ENCODE results near the gene FOXL1.
"Not testable (repeated sequence)": the region's sequence is repeated elsewhere in the genome, so short reads cannot be mapped to it uniquely, and the experiment has no call there.

Gene FOXL1

DNA sequence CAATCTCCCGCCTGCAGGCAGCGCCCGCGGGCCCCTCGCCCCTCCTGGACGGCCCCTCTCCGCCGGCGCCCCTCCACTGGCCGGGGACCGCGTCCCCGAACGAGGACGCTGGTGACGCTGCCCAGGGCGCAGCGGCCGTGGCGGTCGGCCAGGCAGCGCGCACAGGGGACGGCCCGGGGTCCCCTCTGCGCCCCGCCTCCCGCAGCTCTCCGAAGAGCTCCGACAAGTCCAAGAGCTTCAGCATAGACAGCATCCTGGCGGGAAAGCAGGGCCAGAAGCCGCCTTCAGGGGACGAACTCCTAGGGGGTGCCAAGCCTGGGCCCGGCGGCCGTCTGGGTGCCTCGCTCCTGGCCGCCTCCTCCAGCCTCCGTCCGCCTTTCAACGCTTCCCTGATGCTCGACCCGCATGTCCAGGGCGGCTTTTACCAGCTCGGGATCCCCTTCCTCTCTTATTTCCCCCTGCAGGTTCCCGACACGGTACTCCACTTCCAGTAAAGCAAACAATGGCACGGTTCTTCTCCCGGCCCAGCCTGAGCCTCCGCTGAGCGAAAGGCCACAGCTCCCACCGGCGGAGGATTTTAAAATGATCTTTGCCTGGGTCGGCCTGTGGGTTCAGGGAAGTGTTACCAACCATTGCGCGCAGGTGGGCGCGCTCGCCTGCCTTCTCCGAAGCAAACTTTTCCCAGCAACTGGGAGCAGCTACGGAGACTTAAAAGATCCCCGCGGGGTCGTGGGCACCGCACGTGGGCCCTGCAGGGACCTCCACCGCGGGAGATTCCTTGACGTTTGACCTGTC, 1.1 kb downstream of the FOXL1 start:
- ATAC-seq (no peak), DNase-seq (no peak)
- Mint-ChIP-seq H3K4me1 (peaks cover 13% of the 10 kb centered on the region), H3K27me3 (peaks cover 69% of the 10 kb centered on the region), H3K4me3 (no peak overlapping the region), H3K9me3 (no peaks in the 10 kb centered on the region), H3K36me3 (ENCODE audit: low read depth) (no peaks in the 10 kb centered on the region), H3K27ac (no peak overlapping the region)

DNA sequence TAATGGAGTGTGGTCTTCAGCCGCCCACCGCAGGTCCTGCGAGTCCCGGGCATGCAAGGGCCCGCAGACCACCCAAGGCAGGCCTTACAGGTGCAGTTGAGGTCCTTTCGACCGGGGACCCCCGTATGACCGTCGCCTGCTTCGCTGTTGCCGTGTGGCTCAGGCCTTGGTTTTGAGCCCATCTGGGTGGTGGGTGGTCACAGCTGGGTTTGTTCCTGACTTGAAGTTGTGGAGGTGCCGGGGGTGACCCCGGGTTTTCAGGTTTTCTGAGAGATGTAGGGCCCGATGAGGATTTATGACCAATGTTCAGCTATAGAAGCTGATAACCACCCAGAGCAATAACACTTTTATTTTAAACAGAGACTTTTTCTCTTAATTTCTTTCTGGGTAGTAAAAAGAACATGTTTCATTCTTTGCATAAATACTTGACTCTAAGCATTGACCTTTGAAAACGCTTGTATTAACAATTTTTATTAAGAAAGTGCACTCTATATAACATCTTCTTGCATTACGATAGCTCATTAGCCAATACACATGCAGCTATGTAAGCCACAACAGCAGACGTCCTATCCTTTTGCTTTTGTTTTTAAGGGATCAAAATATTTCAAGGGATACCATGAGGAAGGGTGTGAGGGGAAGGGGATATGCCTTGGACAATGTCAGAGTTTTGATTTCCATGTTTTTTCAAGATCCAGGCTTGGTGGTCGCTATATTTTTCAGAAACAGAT, 1.9 kb downstream of the FOXL1 start:
- peaks cover 63% of the 10 kb centered on the region for H3K27me3 Mint-ChIP-seq
- ATAC-seq (no peak), DNase-seq (no peak)
- H3K4me1 Mint-ChIP-seq = peaks cover 13% of the 10 kb centered on the region
- H3K9me3 Mint-ChIP-seq = no peaks in the 10 kb centered on the region
- H3K36me3 Mint-ChIP-seq (ENCODE audit: low read depth) = no peaks in the 10 kb centered on the region
- no peak overlapping the region for H3K27ac Mint-ChIP-seq
- no peak overlapping the region for H3K4me3 Mint-ChIP-seq

DNA sequence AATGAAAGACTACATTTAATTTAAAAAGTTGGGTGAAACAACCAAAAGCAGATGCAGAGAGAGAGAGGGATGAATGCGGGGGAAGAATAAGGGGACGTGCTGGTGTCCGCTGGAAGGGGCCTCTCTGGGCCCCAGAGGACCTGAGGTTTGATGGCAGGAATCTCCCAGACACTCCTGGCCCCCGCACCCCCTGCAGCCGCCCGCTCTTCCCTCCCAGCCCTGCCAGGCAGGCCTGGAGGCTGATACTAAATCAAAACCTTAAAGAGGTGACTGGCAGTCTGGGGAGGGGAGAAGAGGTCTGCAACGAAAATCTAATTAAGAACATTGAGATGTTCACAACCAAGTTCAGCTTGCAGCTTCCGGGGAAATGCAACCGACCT, 2.4 kb downstream of the FOXL1 start:
- no peak overlapping the region for H3K27ac Mint-ChIP-seq
- DNase-seq (no peak), ATAC-seq (no peak)
- H3K36me3 Mint-ChIP-seq (ENCODE audit: low read depth) = no peaks in the 10 kb centered on the region
- peaks cover 13% of the 10 kb centered on the region for H3K4me1 Mint-ChIP-seq
- no peaks in the 10 kb centered on the region for H3K9me3 Mint-ChIP-seq
- H3K27me3 Mint-ChIP-seq = peaks cover 59% of the 10 kb centered on the region
- no peak overlapping the region for H3K4me3 Mint-ChIP-seq

DNA sequence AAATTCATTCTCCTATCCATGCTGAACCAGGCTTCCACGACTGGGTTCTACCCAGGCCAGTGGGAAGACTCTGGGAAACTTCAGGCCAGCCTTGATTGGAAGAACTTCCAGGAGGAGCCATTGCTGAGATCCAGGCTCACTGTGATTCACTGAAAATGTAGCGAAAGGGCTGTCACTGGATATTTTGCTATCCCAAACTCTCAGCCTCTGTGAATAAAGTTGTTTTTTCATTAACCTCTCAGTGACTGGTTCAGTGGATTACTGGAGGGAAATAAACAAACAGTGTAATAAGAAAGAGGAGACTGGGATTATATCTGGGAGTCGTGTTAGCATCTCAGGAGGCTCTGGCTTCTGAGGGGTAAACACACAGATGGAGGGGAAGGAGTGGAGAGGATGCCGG, 3.1 kb downstream of the FOXL1 start:
- ATAC-seq = no peak
- no peak overlapping the region for H3K4me3 Mint-ChIP-seq
- H3K27ac Mint-ChIP-seq = no peak overlapping the region
- peaks cover 7% of the 10 kb centered on the region for H3K4me1 Mint-ChIP-seq
- no peak for DNase-seq
- no peaks in the 10 kb centered on the region for H3K9me3 Mint-ChIP-seq
- H3K36me3 Mint-ChIP-seq (ENCODE audit: low read depth) = no peaks in the 10 kb centered on the region
- H3K27me3 Mint-ChIP-seq = peaks cover 52% of the 10 kb centered on the region

DNA sequence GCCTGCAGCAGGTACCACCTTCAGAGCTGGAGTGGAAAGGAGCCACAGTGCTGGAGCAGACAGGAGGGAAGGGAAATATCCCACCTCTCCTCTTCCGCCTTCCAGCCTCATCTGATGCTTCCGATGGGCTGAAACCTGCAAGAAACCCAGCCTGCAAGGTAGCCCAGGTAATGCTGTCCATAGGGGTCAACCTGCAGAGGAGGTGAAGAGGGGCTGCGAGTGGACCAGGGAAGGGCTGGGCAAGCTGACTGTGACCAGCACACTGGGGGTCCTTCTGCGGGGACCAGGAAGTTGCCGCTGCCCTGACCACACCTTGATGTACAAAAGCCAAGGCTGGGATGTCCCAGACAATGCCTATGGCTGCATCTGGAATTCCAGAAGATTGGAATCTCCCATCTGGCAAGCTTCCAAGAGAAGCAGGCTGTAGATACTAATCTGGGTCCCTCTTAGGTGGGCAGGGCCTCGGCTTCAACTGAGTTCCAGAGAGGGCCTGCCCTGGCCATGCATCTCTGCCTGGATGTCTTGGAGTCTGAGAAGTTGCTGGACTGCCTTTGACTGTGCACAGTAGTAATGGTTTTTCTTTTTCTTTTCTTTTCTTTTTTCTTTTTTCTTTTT, 5.8 kb downstream of the FOXL1 start:
- no peaks in the 10 kb centered on the region for H3K9me3 Mint-ChIP-seq

DNA sequence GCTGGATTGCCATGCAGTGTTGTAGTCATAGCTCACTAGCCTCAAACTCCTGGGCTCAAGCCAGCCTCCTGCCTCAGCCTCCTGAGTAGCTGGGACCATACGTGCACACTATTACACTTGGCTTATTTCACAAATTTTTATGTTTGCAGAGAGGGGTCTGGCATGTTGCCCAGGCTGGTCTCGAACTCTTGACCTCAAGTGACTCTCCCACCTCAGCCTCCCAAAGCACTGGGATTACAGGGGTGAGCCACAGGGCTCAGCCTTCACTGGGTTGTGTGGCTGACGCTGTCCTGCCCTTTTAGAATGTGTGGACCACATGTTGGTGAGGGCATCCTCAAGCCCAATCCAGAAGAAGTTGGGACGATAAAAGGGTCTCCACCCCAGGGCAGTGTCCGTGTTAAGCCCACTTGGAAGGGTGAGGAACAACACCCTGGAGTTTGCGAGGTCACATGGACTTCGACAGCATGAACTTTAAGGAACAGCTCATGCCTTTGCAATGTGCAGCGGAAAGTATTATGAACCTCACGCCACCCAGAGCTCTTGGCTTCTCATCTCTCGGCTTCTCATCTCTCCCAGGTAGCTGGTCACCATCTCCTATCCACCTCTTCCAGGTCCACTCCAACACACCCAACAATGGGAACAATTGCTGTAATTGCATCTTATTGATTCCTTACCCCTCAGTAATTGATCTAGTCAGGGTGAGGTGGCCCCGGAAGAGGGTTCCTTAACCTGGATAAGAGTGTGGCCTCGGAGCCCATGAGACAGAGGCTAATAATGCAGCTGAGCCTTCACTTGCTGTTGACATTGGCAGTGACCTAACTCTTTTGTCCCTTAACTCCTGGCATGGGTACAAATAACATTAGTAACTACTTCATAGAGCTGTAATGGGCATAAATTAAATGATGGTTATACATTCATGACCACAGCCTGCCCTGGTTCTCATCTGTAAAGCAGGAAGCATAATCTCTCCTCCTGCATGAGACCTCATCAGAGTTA, 6.7 kb downstream of the FOXL1 start:
- Mint-ChIP-seq H3K27me3 (peaks cover 24% of the 10 kb centered on the region), H3K27ac (no peak overlapping the region), H3K4me3 (no peak overlapping the region), H3K4me1 (no peaks in the 10 kb centered on the region), H3K9me3 (no peaks in the 10 kb centered on the region), H3K36me3 (ENCODE audit: low read depth) (no peaks in the 10 kb centered on the region)
- ATAC-seq = peak; percentile 15
- no peak for DNase-seq

More for the DNA sequence above, 5.8 kb downstream of the FOXL1 start:
- no peaks in the 10 kb centered on the region for H3K36me3 Mint-ChIP-seq (ENCODE audit: low read depth)
- peaks cover 29% of the 10 kb centered on the region for H3K27me3 Mint-ChIP-seq
- no peak overlapping the region for H3K4me3 Mint-ChIP-seq
- H3K27ac Mint-ChIP-seq = no peak overlapping the region
- H3K4me1 Mint-ChIP-seq = no peaks in the 10 kb centered on the region
- no peak for ATAC-seq
- no peak for DNase-seq

- H3K27me3 Mint-ChIP-seq = peaks cover 19% of the 10 kb centered on the region
- no peak overlapping the region for H3K4me3 Mint-ChIP-seq
- no peaks in the 10 kb centered on the region for H3K36me3 Mint-ChIP-seq (ENCODE audit: low read depth)
- no peak overlapping the region for H3K27ac Mint-ChIP-seq
- H3K4me1 Mint-ChIP-seq = no peaks in the 10 kb centered on the region
- H3K9me3 Mint-ChIP-seq = no peaks in the 10 kb centered on the region
- no peak for DNase-seq
- no peak for ATAC-seq
These were observed 7.7 kb downstream of the FOXL1 start for GRCh38 chr16:86585821-86586611.

- Mint-ChIP-seq H3K4me1 (no peaks in the 10 kb centered on the region), H3K27me3 (peaks cover 15% of the 10 kb centered on the region), H3K27ac (no peak overlapping the region), H3K9me3 (no peaks in the 10 kb centered on the region), H3K4me3 (no peak overlapping the region), H3K36me3 (ENCODE audit: low read depth) (no peaks in the 10 kb centered on the region)
- DNase-seq = no peak
- no peak for ATAC-seq
These were observed 9.1 kb downstream of the FOXL1 start for GRCh38 chr16:86587487-86587886.

DNA sequence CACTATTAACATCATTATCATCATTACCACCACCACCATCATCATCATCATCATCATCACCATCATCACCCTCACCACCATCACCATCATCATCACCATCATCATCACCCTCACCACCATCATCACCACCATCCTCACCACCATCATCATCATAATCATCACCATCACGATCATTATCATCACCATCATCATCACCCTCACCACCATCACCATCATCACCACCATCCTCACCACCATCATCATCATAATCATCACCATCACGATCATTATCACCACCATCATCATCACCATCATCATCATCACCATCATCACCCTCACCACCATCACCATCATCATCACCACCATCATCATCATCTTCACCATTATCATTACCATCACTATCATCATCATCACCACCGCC, 9.6 kb downstream of the FOXL1 start:
- ATAC-seq; H3K9me3 Mint-ChIP-seq; DNase-seq; H3K36me3 Mint-ChIP-seq (ENCODE audit: low read depth); H3K4me1 Mint-ChIP-seq; H3K4me3 Mint-ChIP-seq; H3K27ac Mint-ChIP-seq: not testable (repeated sequence)
- H3K27me3 Mint-ChIP-seq = peaks cover 17% of the 10 kb centered on the region

- no peaks in the 10 kb centered on the region for H3K36me3 Mint-ChIP-seq (ENCODE audit: low read depth)
- ATAC-seq (no peak), DNase-seq (no peak)
These were observed 12.3 kb downstream of the FOXL1 start for GRCh38 chr16:86590501-86591144.

DNA sequence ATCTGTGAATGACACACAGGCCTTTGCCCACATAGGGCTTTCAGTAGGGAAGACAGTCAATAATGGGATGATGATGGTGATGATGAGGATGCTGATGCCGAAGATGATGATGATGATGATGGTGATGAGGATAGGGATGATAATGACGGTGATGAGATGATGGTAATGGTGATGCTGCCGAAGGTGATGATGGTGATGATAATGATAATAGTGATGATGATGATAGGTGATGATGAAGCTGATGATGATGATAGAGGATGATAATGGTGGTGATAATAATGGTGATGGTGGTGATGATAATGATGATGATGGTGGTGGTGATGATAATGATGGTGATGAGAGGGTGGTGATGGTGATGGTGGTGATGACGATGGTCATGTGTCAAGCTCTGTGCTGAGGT, 12.9 kb downstream of the FOXL1 start:
- no peak overlapping the region for H3K4me3 Mint-ChIP-seq
- no peaks in the 10 kb centered on the region for H3K36me3 Mint-ChIP-seq (ENCODE audit: low read depth)
- H3K27ac Mint-ChIP-seq = no peak overlapping the region
- H3K9me3 Mint-ChIP-seq = no peaks in the 10 kb centered on the region
- no peak for ATAC-seq
- no peak for DNase-seq
- peaks cover 33% of the 10 kb centered on the region for H3K27me3 Mint-ChIP-seq
- peaks cover 3% of the 10 kb centered on the region for H3K4me1 Mint-ChIP-seq

More at GRCh38 chr16:86590501-86591144, 12.3 kb downstream of the FOXL1 start:
- Mint-ChIP-seq H3K4me3 (no peak overlapping the region), H3K9me3 (no peaks in the 10 kb centered on the region), H3K27me3 (peaks cover 31% of the 10 kb centered on the region), H3K27ac (no peak overlapping the region), H3K4me1 (peaks cover 3% of the 10 kb centered on the region)

- Mint-ChIP-seq H3K4me3 (no peak overlapping the region), H3K36me3 (ENCODE audit: low read depth) (no peaks in the 10 kb centered on the region), H3K9me3 (no peaks in the 10 kb centered on the region), H3K27ac (no peak overlapping the region), H3K4me1 (peaks cover 6% of the 10 kb centered on the region), H3K27me3 (peaks cover 44% of the 10 kb centered on the region)
- DNase-seq (no peak), ATAC-seq (no peak)
These were observed 15.7 kb downstream of the FOXL1 start for GRCh38 chr16:86593913-86594620.

DNA sequence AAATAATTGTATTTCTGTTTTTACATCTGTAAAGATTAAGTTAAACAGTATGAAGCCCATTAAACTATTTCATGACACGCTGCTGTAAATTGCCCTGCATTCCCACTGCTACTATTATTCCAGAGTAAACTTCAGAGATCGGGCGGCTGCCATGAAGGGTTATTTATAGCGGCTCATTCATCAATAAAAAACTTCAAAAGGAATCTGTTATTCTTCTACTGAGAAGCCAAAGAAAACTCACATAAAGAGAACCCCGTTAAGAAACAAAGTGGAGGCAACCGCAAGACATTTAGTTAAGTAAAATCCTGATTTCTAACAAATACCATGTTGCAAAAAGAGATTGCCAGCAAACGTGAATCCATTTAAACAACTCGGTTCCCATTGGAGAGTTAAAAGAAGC, 16.4 kb downstream of the FOXL1 start:
- Mint-ChIP-seq H3K36me3 (ENCODE audit: low read depth) (no peaks in the 10 kb centered on the region), H3K27me3 (peaks cover 47% of the 10 kb centered on the region), H3K4me1 (peaks cover 8% of the 10 kb centered on the region), H3K4me3 (no peak overlapping the region), H3K9me3 (no peaks in the 10 kb centered on the region), H3K27ac (no peak overlapping the region)
- DNase-seq (no peak), ATAC-seq (no peak)
